Activated T-helper 17 cell treated with anti-CD3 and anti-CD28 coated beads, Interleukin-2, amount 50 U/mL, for 72 hours (primary cell): ENCODE measurements around the gene ZNF365. TPM values are rescaled to one million over a fixed set of nuclear protein-coding genes. Genes with fewer than 3 reads are reported as not detected.

ENCODE experiments used
- ATAC-seq: fragments of 150-1000 bp; cut with Tn5 transposase; replicated peaks from 2 replicates; pipeline ENCODE4 v1.10.0; 2021; ENCODE audit warnings: mild to moderate bottlenecking, moderate library complexity
- H3K27ac Mint-ChIP-seq: one replicate; pipeline ENCODE4 v1.8.0; 2022; ENCODE audit warnings: mixed read lengths
- H3K27me3 Mint-ChIP-seq: one replicate; pipeline ENCODE4 v1.8.0; 2022; ENCODE audit warnings: mixed read lengths
- H3K36me3 Mint-ChIP-seq: one replicate; pipeline ENCODE4 v1.8.0; 2022; ENCODE audit warnings: low read depth, mild to moderate bottlenecking, mixed read lengths
- H3K4me1 Mint-ChIP-seq: one replicate; pipeline ENCODE4 v1.8.0; 2022; ENCODE audit warnings: mixed read lengths
- H3K4me3 Mint-ChIP-seq: one replicate; pipeline ENCODE4 v1.8.0; 2022; ENCODE audit warnings: mild to moderate bottlenecking, mixed read lengths
- H3K9me3 Mint-ChIP-seq: one replicate; pipeline ENCODE4 v1.8.0; 2022; ENCODE audit warnings: mixed read lengths
- total RNA-seq, 2 donors: library from RNA; stranded (reverse); gene quantifications; one replicate each; pipeline ENCODE4 v1.2.3, GENCODE V29; 2022

ZNF365 gene
- total RNA-seq: under 1 TPM; 0.15 to 0.19 TPM

GRCh38 chr10:62373995-62374861 is at the start of gene ZNF365:
ZNF365 (plus strand) TSS chr10:62374369; CDS start chr10:62376194, 1,825 bp downstream.
- Mint-ChIP-seq H3K27me3 (peaks cover 11% of the 10 kb centered on the region), H3K9me3 (no peaks in the 10 kb centered on the region), H3K4me1 (no peaks in the 10 kb centered on the region), H3K36me3 (no peaks in the 10 kb centered on the region), H3K4me3 (peak within 1 kb of the TSS; percentile 78), H3K27ac (no peak within 1 kb of the TSS)
- peak; percentile 77 for ATAC-seq

- H3K27ac Mint-ChIP-seq: no peak overlapping the region
- ATAC-seq: no peak
- H3K4me1 Mint-ChIP-seq: no peaks in the 10 kb centered on the region
- peaks cover 7% of the 10 kb centered on the region for H3K9me3 Mint-ChIP-seq
- H3K27me3 Mint-ChIP-seq: peaks cover 8% of the 10 kb centered on the region
- H3K36me3 Mint-ChIP-seq: no peaks in the 10 kb centered on the region
- H3K4me3 Mint-ChIP-seq: no peak overlapping the region
Observed at GRCh38 chr10:62326176-62326575, 48.0 kb upstream of the ZNF365 start.

- no peak for ATAC-seq
- Mint-ChIP-seq H3K27me3 (peaks cover 4% of the 10 kb centered on the region), H3K9me3 (peaks cover 5% of the 10 kb centered on the region), H3K36me3 (no peaks in the 10 kb centered on the region), H3K4me3 (no peak overlapping the region), H3K27ac (no peak overlapping the region), H3K4me1 (no peaks in the 10 kb centered on the region)
Observed at GRCh38 chr10:62327885-62328284, 46.3 kb upstream of the ZNF365 start.

GRCh38 chr10:62330213-62330612 is 44.0 kb upstream of the ZNF365 start:
- Mint-ChIP-seq H3K27ac (no peak overlapping the region), H3K36me3 (no peaks in the 10 kb centered on the region), H3K27me3 (peaks cover 4% of the 10 kb centered on the region), H3K4me1 (no peaks in the 10 kb centered on the region), H3K4me3 (no peak overlapping the region), H3K9me3 (peaks cover 6% of the 10 kb centered on the region)
- no peak for ATAC-seq

GRCh38 chr10:62332406-62332805 is 41.8 kb upstream of the ZNF365 start:
- no peak for ATAC-seq
- Mint-ChIP-seq H3K36me3 (no peaks in the 10 kb centered on the region), H3K4me1 (no peaks in the 10 kb centered on the region), H3K27me3 (peaks cover 4% of the 10 kb centered on the region), H3K4me3 (no peak overlapping the region), H3K9me3 (peaks cover 6% of the 10 kb centered on the region), H3K27ac (no peak overlapping the region)

- Mint-ChIP-seq H3K27me3 (peaks cover 4% of the 10 kb centered on the region), H3K4me1 (no peaks in the 10 kb centered on the region), H3K27ac (no peak overlapping the region), H3K9me3 (peaks cover 6% of the 10 kb centered on the region), H3K36me3 (no peaks in the 10 kb centered on the region), H3K4me3 (no peak overlapping the region)
- ATAC-seq: no peak
Observed at GRCh38 chr10:62333135-62333889, 40.9 kb upstream of the ZNF365 start.

- ATAC-seq: no peak
- Mint-ChIP-seq H3K9me3 (peaks cover 6% of the 10 kb centered on the region), H3K27me3 (peaks cover 4% of the 10 kb centered on the region), H3K27ac (no peak overlapping the region), H3K4me1 (no peaks in the 10 kb centered on the region), H3K36me3 (no peaks in the 10 kb centered on the region), H3K4me3 (no peak overlapping the region)
Observed at GRCh38 chr10:62333988-62334682, 40.0 kb upstream of the ZNF365 start.

GRCh38 chr10:62335326-62335725 is 38.8 kb upstream of the ZNF365 start:
- Mint-ChIP-seq H3K4me3 (no peak overlapping the region), H3K36me3 (no peaks in the 10 kb centered on the region)

GRCh38 chr10:62336404-62336803 is 37.8 kb upstream of the ZNF365 start:
- Mint-ChIP-seq H3K9me3 (peaks cover 6% of the 10 kb centered on the region), H3K27ac (no peak overlapping the region), H3K27me3 (peaks cover 4% of the 10 kb centered on the region), H3K36me3 (no peaks in the 10 kb centered on the region), H3K4me1 (no peaks in the 10 kb centered on the region), H3K4me3 (no peak overlapping the region)
- ATAC-seq: no peak

More at GRCh38 chr10:62335326-62335725, 38.8 kb upstream of the ZNF365 start:
- Mint-ChIP-seq H3K27ac (no peak overlapping the region), H3K27me3 (peaks cover 4% of the 10 kb centered on the region), H3K9me3 (peaks cover 6% of the 10 kb centered on the region), H3K4me1 (no peaks in the 10 kb centered on the region)
- no peak for ATAC-seq

- no peak overlapping the region for H3K27ac Mint-ChIP-seq
- H3K4me1 Mint-ChIP-seq: no peaks in the 10 kb centered on the region
- H3K9me3 Mint-ChIP-seq: peaks cover 18% of the 10 kb centered on the region
- no peak for ATAC-seq
- H3K27me3 Mint-ChIP-seq: peaks cover 7% of the 10 kb centered on the region
- H3K4me3 Mint-ChIP-seq: no peak overlapping the region
- no peaks in the 10 kb centered on the region for H3K36me3 Mint-ChIP-seq
Observed at GRCh38 chr10:62341419-62341818, 32.8 kb upstream of the ZNF365 start.

- no peak for ATAC-seq
- H3K27me3 Mint-ChIP-seq: peaks cover 7% of the 10 kb centered on the region
- no peaks in the 10 kb centered on the region for H3K4me1 Mint-ChIP-seq
- H3K27ac Mint-ChIP-seq: no peak overlapping the region
- H3K36me3 Mint-ChIP-seq: no peaks in the 10 kb centered on the region
- H3K4me3 Mint-ChIP-seq: no peak overlapping the region
- peaks cover 18% of the 10 kb centered on the region for H3K9me3 Mint-ChIP-seq
Observed at GRCh38 chr10:62343000-62343399, 31.2 kb upstream of the ZNF365 start.

- Mint-ChIP-seq H3K4me1 (no peaks in the 10 kb centered on the region), H3K4me3 (no peak overlapping the region), H3K36me3 (no peaks in the 10 kb centered on the region), H3K27ac (no peak overlapping the region), H3K9me3 (peaks cover 17% of the 10 kb centered on the region), H3K27me3 (peaks cover 7% of the 10 kb centered on the region)
- no peak for ATAC-seq
Observed at GRCh38 chr10:62348029-62348428, 26.1 kb upstream of the ZNF365 start.

- Mint-ChIP-seq H3K4me1 (no peaks in the 10 kb centered on the region), H3K36me3 (no peaks in the 10 kb centered on the region), H3K27ac (peak overlapping the region; percentile 48), H3K4me3 (peak overlapping the region; percentile 10), H3K9me3 (peaks cover 4% of the 10 kb centered on the region), H3K27me3 (no peaks in the 10 kb centered on the region)
- ATAC-seq: peak; percentile 100
Observed at GRCh38 chr10:62352356-62352970, 21.7 kb upstream of the ZNF365 start.

- H3K27ac Mint-ChIP-seq: no peak overlapping the region
- peaks cover 10% of the 10 kb centered on the region for H3K9me3 Mint-ChIP-seq
- H3K36me3 Mint-ChIP-seq: no peaks in the 10 kb centered on the region
- no peak for ATAC-seq
- H3K27me3 Mint-ChIP-seq: no peaks in the 10 kb centered on the region
- H3K4me3 Mint-ChIP-seq: no peak overlapping the region
- no peaks in the 10 kb centered on the region for H3K4me1 Mint-ChIP-seq
Observed at GRCh38 chr10:62354916-62355315, 19.3 kb upstream of the ZNF365 start.
